GM18858 (cell line): ENCODE measurements around the gene LDLR.
"Not testable (repeated sequence)": the region's sequence is repeated elsewhere in the genome, so short reads cannot be mapped to it uniquely, and the experiment has no call there.

Source experiments
- ATAC-seq: cut with Tn5 transposase; IDR thresholded peaks from one replicate; pipeline ENCODE4 v1.9.1; 2021; ENCODE audit not compliant: unreplicated experiment

The LDLR gene

DNA sequence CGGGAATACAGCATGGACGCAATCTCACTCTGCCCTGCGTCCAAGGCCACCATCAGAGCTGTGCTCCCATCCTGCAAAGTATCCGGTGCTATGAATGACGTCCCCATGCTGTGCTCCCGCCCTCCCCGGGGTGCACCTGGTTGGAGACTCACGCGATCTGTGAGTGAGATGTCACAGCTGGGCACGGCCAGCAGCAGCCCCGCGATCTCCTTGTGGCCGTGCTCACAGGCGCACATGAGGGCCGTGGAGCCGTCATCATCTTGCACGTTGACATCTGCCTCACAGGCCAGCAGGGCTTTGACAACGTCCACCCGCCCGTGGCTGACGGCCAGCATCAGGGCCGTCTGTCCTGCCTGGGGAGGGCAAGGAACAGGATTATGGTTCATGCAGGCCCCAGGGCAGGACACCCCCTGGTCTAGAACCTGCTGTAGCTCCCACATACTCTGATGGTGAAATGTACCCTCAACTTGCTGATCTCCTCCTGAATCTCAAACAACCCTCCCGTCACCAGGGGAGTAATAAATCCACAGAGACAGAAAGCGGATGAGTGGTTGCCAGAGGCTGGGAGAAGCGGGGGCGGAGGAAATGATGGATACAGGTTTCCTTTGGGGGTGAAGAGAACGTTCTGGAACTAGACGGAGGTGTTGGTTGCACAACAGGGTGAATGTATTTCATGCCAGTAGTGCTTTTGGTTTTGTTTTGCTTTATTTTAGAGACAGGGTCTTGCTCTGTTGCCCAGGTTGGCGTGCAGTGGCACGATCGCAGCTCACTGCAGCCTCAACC lies 80.8 kb downstream of the LDLR start:
- no peak for ATAC-seq

DNA sequence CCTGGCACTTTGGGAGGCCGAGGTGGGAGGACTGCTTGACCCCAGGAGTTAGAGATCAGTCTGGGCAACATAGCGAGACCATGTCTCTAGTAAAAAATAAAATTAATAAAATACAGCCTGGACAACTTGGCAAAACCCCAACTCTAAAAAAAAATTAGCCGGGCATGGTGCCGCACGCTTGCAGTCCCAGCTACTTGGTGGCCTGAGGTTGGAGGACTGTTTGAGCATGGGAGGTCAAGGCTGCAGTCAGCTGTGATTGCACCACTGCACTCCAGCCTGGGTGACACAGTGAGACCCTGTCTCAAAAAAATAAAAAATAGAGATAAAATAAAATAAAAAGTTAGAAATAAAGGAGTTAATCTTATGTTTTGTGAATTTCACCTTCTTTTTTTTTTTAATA lies 81.9 kb downstream of the LDLR start:
- ATAC-seq, result no peak

DNA sequence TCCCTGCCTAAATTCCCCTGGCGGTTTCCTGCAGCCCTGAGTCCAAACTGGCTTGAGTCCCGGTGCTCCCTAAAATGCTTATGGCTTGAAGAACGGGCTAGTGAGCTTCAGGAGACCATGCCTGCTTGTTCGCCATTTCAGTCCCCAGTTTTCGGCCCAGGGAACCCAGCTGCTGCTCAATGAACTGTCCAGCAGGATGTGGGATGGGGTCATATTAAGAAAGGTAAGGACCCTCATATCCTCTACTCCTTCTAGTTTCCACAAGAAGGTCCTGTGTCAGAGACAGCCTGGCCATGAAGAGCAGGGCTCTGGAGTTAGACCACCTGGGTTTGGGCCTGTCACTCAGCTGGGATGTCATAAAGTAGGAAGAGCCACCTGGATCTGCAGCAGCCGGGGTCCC lies 83.3 kb downstream of the LDLR start:
- ATAC-seq, result no peak

DNA sequence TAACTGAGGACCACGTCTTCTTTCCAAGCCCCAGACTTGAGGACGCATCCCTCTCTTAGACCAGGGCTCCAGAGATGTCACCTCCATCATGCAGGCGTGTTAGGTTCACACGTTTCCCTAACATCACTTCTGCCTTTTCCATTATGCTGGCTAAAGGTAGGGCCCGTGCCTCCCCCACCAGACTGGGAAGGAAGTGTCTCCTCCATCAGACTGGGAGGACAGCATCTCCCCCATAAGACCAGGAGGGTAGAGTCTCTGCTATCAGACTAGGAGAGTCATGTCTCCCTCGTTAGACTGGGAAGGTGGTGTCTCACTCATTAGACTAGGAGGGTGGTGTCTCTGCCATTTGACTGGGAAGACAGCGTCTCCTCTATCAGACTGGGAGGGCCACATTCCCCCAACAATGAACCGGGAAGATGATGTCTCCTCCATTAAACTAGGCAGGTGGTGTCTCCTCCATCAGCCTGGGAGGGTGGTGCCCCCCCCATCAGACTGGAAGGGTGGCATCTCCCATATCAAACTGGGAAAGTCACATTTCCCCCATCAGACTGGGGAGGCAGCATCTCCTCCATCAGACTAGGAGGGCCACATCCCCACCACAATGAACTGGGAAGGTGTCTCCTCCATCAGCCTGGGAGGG lies 84.4 kb downstream of the LDLR start:
- ATAC-seq, result no peak

DNA sequence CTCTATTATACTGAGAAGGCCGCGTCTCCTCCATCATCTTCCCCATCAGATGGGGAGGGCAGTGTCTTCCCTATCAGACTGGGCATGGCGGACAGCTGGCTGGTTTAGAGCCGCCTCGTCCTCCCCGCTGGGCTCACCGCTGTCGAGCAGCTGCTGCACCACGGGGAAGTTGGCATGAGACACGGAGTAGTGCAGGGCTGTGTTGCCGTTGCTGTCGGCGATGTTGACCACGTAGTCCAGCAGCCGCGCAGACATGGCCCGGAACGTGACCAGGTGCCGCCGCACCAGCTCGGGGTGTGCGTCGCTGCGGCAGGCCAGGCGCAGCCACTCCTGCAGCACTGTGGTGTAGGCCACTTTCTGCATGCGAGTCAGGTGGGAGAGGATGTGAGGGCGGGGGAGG lies 85.1 kb downstream of the LDLR start:
- ATAC-seq, result no peak

DNA sequence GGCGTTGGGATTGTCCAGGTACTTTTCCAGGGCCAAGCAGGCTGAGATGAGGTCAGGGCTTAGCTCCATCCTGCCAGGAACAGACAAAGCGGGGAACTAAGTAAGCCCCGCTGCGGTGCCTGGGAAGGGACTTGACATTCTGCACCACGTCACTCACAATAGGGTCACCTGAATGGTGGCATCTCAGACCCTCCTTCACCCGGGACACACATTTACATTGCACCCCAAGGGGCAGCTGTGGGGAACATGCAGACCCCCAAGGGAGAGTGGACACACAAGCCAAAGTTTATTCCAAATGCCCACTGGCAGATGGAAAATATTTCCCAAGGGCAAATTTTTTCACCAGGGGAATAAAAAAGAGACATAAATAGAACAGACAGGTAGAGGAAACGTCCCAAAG lies 86.7 kb downstream of the LDLR start:
- no peak for ATAC-seq

DNA sequence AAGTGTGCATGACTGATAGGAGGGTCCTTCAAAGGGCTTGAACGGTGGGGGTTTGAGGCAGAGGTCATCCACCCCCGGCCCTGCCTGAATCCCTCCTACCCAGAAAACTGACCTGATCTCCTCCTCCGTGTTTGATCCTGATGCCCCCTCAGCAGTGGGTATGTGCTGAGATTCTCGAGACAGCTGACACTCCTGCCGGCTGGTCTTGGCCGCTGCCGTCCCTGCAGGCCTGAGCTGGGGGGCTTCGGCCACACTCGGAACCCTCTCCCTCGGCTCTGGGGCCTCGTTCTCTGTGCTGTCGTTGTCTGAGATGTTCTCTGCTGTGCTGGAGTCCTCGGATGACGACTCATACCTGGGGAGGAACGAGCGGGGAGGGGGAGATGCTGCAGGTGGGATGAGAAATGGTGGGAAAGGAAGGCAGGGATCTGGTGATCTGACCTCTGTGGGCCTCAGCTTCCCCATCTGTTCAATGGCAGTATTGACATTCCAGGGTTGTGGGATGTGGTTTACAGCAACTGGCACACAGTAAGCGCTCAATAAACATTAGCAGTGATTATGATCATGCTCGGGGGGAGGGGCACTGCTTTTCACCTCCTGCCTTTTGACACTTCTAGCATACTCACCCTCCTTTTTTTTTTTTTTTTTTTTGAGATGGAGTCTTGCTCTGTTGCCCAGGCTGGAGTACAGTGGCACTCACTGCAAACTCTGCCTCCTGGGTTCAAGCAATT lies 87.4 kb downstream of the LDLR start:
- ATAC-seq, result no peak

DNA sequence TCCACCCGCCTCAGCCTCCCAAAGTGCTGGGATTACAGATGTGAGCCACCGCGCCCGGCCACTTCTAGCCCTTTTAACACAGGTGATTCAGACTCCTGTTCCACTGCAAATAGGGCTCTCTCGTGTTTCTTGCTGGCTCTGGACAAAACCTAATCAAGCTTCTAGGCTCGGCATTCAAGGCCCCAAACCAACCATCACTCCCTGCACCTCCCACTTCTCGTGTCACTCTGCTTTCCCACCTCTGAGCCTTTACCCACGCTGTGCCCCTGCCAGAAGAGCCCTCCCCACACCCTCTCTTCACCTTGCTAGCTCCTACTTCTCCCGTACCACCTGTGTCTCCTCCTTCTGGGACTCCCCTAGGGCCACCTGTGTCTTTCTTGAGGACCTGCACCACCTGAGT lies 88.3 kb downstream of the LDLR start:
- no peak for ATAC-seq

DNA sequence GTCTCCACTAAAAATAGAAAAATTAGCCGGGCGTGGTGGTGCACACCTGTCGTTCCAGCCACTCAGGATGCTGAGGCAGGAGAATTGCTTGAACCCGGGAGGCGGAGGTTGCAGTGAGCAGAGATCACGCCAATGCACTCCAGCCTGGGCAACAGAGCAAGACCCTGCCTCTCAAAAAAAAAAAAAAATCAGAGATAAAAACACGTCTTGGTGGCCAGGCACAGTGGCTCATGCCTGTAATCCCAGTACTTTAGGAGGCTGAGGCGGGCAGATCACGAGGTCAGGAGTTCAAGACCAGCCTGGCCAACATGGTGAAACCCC lies 89.8 kb downstream of the LDLR start:
- not testable (repeated sequence) for ATAC-seq

DNA sequence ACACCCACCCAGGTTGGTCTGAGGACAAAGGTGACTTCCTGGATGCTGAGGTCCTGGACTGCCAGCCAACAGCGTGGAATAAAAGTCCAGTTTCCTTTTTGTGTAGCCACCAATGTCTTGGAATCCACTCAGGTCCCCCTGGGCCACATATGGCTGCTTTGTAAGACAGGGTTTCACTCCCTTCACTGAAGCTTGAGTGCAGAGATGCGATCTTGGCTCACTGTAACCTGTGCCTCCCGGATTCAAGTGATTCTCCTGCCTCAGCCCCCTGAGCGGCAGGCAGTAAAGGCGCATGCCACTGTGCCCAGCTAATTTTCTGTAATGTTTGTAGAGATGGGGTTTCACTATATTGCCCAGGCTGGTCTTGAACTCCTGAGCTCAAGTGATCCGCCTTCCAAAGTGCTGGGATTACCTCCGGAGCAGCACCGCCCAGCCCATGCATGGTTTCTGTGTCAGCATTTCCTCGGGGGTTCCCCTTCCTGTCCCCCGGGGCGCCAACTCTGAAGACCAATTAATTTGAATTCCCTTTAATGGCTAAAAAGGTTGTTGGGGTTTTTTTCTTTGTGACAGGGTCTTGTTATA lies 90.5 kb downstream of the LDLR start:
- ATAC-seq, result no peak

DNA sequence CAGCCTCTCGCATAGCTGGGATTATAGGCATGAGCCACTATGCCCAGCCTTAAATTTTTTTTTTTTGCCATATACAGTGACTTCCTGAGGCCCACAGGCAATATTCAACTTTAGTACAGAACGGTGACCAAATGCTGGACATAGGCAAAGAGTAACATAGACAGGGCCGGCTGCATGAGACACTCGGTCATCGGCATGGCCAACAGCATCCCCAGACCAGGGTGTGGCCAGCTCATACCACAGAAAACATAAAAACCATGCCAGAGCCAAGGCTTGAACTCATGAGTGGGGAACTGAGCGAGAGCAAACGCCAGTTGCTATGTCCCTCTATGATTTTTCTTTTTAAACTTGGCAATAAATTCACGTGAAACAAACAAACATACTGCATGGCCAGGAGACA lies 91.1 kb downstream of the LDLR start:
- no peak for ATAC-seq

DNA sequence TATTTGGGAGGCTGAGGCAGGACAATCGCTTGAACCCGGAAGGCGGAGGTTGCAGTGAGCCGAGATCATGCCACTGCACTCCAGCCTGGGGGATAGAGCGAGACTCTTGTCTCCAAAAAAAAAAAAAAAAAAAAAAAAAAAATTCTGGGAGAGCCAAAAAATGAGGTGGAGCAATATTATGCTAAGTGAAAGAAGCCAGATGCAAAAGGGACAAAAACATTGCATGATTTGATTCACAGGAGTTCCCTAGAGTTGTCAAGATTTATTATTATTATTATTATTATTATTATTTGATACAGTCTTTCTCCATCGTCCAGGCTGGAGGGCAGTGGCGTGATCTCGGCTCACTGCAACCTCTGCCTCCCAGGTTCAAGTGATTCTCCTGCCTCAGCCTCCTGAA lies 91.7 kb downstream of the LDLR start:
- ATAC-seq, result not testable (repeated sequence)

DNA sequence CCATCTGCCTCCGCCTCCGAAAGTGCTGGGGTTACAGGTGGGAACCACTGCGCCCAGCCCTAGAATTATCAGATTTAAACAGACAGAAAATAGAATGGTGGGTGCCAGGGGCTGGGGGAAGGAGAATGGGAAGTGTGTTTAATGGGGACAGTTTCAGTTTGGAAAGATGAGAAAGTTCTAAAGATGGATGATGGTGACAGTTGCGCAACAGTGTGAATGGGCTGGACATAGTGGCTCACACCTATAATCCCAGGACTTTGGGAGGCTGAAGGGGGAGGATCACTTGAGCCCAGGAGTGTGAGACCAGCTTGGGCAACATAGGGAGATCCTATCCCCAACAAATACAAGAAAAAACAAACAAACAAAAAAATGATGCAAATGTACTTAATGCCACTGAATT lies 92.2 kb downstream of the LDLR start:
- no peak for ATAC-seq
